HG02759 (cell line): ENCODE results near the gene ATP10D.
"Not testable (repeated sequence)": the region's sequence is repeated elsewhere in the genome, so short reads cannot be mapped to it uniquely, and the experiment has no call there.

Experiments used
- ATAC-seq: cut with Tn5 transposase; IDR thresholded peaks from one replicate; pipeline ENCODE4 v1.9.1; 2021; ENCODE audit warnings: mild to moderate bottlenecking, moderate library complexity; ENCODE audit not compliant: unreplicated experiment

Gene ATP10D

GRCh38 chr4:47534772-47535171 is 49.7 kb downstream of the ATP10D start:
- ATAC-seq = no peak

GRCh38 chr4:47535567-47536147 is 50.6 kb downstream of the ATP10D start:
- no peak for ATAC-seq

GRCh38 chr4:47536966-47537365 is 51.9 kb downstream of the ATP10D start:
- ATAC-seq = no peak

GRCh38 chr4:47538111-47538824 is 53.2 kb downstream of the ATP10D start:
- no peak for ATAC-seq

- ATAC-seq = no peak
Observed at GRCh38 chr4:47538825-47539154, 53.7 kb downstream of the ATP10D start.

GRCh38 chr4:47542640-47543039 is 57.6 kb downstream of the ATP10D start:
- ATAC-seq = not testable (repeated sequence)

- ATAC-seq = no peak
Observed at GRCh38 chr4:47543331-47543730, 58.3 kb downstream of the ATP10D start.

GRCh38 chr4:47550357-47550756 is 65.3 kb downstream of the ATP10D start:
- ATAC-seq = not testable (repeated sequence)

- no peak for ATAC-seq
Observed at GRCh38 chr4:47550899-47551548, 65.9 kb downstream of the ATP10D start.

GRCh38 chr4:47551682-47552081 is 66.6 kb downstream of the ATP10D start:
- no peak for ATAC-seq

GRCh38 chr4:47553329-47554125 is 68.5 kb downstream of the ATP10D start:
- no peak for ATAC-seq

- not testable (repeated sequence) for ATAC-seq
Observed at GRCh38 chr4:47555920-47556319, 70.8 kb downstream of the ATP10D start.

GRCh38 chr4:47557255-47557654 is 72.2 kb downstream of the ATP10D start:
- no peak for ATAC-seq

GRCh38 chr4:47560682-47561081 is 75.6 kb downstream of the ATP10D start:
- no peak for ATAC-seq

- no peak for ATAC-seq
Observed at GRCh38 chr4:47561331-47561730, 76.3 kb downstream of the ATP10D start.

GRCh38 chr4:47562297-47562696 is 77.2 kb downstream of the ATP10D start:
- ATAC-seq = no peak

GRCh38 chr4:47566566-47566965 is 81.5 kb downstream of the ATP10D start:
- no peak for ATAC-seq

GRCh38 chr4:47566969-47567368 is 81.9 kb downstream of the ATP10D start:
- no peak for ATAC-seq

- no peak for ATAC-seq
Observed at GRCh38 chr4:47567511-47567910, 82.4 kb downstream of the ATP10D start.

GRCh38 chr4:47570816-47571215 is 85.7 kb downstream of the ATP10D start:
- no peak for ATAC-seq

- ATAC-seq = no peak
Observed at GRCh38 chr4:47572981-47573380, 87.9 kb downstream of the ATP10D start.
